ENCODE data around the gene TUT1.

TUT1 gene

DNA sequence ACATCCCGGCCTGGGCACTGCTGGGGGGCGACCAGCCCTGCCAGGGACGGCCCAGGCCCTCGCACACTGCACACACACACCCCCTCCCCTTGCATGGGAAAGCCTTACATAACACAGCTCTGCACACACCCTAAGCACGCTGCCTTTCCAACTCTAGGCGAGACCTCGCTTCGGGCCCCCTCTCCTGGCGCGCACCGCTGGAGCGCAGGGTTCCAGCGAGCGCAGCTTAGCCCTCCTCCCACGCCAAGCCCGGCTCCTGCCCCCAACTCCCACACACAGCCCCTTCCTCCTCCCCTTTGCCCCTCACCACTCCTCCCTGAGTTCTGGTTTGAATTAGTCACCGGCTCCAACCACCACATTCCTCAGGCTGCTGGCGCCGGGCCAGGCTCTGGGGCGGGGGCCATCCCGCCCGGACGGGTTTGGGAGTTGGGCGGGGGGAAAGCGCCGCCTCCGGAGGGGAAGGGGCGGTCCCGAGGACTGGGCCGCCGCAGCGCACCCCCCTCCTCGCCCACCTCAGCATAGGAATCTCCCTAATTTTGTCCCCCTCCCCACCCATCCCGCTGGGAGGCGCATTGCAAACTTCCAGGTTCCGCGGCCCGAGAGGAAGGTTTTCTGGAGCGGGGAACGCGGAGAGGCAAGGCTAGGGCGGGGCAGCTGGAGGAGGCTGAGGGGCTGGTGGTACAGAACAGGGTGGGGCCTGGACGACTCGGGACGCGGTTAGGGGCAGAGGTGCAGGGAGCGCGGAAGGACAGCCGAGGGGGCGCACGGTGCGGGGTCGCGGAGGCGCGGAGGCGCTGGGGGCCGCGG is 45.7 kb downstream of the TUT1 start:
- ATAC-seq (peak; percentile 52), DNase-seq (peak in 1 of 2 donors; percentile 57)
- H3K4me3 Mint-ChIP-seq: peak overlapping the region; percentile 95 to 96
- H3K9me3 Mint-ChIP-seq: no peaks in the 10 kb centered on the region
- H3K27ac Mint-ChIP-seq: peak overlapping the region; percentile 91 to 96
- H3K4me1 Mint-ChIP-seq: peaks cover 85% of the 10 kb centered on the region
- H3K27me3 Mint-ChIP-seq: peaks cover 20% of the 10 kb centered on the region

DNA sequence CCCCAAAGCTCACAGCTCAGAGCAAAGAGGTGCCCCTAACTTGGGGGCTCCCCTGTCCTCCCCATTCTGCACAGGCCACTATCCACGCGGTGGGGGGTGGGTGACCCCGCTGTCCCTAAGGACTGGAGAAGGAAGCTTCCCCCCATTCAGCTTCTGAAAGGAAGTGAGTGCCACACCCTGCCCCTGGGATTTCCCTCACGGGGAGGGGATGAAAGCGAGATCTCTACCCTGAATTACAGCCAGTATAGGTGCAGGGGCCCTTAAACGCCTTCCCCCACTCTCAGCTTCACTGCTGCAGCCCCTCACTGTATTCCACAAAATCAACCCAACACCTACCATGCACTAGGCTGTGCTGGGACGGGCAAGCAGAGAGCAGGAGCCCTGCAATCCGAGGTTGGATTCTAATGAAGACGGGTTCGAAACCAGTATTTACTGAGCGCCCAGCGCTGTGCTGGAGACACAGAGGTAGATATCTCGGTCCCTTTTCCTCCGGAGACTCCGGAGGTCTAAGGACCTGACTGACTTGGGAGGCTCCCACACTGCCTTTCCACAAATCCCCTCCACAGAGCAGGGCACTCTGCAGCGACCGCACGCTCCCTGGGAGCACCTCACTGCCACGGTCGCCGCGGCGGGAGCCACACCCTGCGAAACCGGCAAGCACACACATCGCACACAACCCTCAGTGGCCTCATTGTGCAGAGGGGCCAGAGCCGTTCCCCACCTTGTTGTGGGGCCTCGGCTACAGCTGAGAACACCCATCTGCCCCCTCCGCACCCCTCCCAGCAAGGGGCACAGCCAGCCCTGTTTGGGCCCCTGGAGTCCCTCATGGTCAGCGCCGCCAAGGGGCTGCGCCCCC is 46.5 kb downstream of the TUT1 start:
- peak overlapping the region; percentile 44 to 61 for H3K27ac Mint-ChIP-seq
- peaks cover 80% of the 10 kb centered on the region for H3K4me1 Mint-ChIP-seq
- ATAC-seq (peak; percentile 11), DNase-seq (no peak)
- peak overlapping the region; percentile 95 to 96 for H3K4me3 Mint-ChIP-seq
- H3K9me3 Mint-ChIP-seq: no peaks in the 10 kb centered on the region
- peaks cover 20% of the 10 kb centered on the region for H3K27me3 Mint-ChIP-seq

DNA sequence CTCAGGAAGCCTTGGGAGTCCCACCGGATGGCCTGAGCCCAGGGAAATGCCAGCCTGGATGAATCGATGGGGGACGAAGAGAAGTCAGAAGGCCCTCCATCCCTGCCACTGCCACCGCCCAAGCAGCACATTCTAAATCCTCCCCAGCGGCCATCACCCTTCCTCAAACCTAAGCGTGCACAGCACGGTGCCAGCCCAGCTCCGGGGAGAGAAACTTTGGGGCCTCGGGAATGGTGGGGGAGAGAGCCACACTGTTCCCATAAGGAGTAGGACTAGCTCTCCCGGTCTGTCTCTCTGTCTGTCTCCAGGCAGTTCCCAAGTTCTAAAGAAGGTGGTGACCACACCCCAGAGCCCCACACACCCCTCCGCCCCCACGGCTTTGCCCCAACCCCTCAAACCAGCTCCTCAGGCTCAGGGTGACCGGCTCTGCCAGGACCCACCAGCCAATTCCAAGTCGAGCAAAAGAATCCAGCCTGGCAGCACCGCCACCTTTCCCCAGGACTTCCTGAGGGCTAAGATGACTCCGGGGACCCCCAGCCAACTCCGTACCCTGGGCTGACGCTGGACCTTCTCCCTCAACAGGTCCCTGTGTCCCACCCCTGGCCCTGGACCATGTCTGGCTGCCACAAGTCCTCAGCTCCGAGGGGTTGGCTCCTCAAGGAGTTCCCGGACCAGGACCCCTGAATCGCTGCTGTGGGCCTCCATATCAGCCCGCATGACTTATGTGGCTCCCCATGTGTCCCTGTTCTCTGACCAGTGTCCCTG is 47.5 kb downstream of the TUT1 start:
- H3K4me3 Mint-ChIP-seq: peak overlapping the region; percentile 95 to 96
- H3K4me1 Mint-ChIP-seq: peaks cover 80% of the 10 kb centered on the region
- H3K27ac Mint-ChIP-seq: no peak overlapping the region
- no peaks in the 10 kb centered on the region for H3K9me3 Mint-ChIP-seq
- DNase-seq (no peak), ATAC-seq (no peak)
- peaks cover 19% of the 10 kb centered on the region for H3K27me3 Mint-ChIP-seq

DNA sequence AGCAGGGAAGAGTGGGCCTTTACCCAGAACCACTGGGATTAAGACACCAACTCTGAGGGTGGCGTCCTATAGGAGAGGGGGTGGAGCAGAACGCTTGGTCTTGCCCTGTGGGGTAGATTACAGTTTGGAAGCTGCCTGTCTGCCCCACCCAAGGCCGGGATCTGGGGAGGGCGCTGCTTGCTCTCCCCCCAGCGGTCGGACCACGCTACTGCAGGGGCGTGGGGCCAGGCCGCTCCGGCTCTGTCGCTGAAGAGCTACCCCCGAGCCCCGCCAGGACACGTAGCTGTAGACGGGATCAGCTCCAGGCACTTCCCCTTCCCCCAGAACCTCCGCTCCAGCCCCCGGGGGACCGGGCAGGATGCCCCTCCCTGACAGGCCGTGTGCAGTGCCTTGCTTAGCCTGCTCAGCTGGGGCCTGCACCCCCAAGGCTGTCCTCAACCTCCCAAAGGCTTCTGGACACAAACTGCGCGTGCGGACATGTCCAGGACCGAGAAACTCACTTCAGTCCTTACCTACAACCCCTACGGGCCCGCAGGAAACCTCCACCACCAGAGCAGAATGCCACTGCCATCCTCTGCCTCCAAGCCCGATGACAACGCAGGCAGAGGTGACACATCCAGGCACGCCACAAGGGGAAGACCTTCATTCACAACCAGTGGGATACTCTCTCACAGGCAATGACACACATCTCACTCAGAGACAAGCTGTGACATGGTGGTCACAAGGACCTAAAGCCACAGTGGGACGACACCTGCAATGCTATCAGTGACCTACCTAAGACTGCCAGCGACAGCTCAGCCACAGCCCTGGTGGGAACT is 48.4 kb downstream of the TUT1 start:
- peaks cover 10% of the 10 kb centered on the region for H3K27me3 Mint-ChIP-seq
- peak overlapping the region in 1 of 2 donors; percentile 73 for H3K27ac Mint-ChIP-seq
- ATAC-seq (peak; percentile 78), DNase-seq (peak; percentile 78 to 80)
- no peaks in the 10 kb centered on the region for H3K9me3 Mint-ChIP-seq
- peak overlapping the region; percentile 73 to 83 for H3K4me3 Mint-ChIP-seq
- peaks cover 83% of the 10 kb centered on the region for H3K4me1 Mint-ChIP-seq

DNA sequence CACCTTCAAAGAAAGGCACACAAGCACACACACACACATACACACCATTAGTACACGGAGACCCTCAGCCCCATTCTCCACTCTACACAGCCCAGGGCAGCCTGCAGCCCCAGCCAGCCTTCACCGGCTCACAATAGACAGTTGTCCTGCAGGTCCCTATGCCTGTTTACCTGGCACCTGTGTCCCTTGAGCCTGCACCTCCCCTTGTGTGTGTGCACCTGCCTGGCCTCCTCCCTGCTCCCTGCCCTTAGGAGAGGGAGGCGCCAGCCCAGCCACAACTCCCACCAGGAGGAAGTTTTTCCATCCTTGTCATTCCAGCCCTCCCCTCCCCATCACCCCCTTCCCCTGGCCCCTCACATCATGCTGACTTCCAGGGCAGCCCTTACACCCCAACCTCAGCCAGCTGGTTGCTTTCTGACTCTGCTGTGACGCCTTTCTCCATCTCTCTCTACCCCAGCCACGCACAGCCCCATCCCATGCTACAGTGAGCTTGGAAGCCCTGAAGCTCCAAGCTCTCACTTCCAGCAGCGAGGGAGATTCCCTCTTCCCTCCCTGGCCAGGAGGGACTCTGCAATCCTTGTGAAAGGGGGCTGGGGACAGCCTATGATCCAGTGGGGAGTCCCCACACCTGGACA is 49.1 kb downstream of the TUT1 start:
- Mint-ChIP-seq H3K4me3 (peak overlapping the region; percentile 73 to 83), H3K27me3 (peaks cover 3% of the 10 kb centered on the region), H3K27ac (peak overlapping the region in 1 of 2 donors; percentile 77), H3K4me1 (peaks cover 76% of the 10 kb centered on the region), H3K9me3 (no peaks in the 10 kb centered on the region)
- DNase-seq (no peak), ATAC-seq (no peak)

DNA sequence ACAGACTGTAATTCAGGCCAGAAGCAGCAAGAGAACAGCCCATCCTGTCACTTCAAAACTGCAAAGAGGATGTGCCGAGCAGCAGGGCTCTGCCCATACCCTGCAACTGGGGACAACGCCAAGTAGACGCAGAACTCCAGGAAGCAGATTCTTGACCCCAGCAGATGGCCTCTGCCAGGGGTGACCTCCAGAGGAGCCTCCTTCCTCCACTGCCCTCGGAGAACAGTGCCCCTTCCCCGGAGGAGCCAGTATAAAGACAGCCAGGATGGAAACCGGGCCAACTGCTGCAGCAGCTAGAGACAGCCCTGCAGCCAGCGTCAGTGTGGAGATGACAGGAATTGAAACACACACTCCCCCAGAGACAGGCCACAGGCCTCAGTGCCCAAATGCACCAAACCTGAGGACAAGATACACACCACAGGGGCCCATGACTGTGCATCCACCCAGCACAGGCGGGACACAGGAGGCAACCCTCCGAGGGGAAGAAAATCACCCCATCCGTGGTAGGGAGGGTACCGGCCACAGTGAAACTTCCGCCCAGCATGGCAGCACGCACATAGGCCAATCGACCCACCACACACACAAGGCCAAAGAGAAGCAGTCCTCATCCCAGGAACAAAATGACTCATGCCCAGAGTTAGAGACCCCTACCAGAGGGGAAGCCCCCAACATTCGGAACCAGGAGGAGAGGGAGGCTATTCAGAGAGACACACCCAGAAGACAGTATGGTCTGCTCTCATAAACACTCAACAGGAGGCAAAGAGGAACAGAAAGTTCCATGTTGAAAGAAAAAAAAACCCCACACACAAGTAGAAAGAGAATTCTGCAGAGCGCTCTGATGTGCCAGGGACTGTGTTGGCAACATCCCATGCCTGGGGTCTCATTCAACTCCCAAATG is 50.3 kb downstream of the TUT1 start:
- H3K27ac Mint-ChIP-seq: no peak overlapping the region
- H3K27me3 Mint-ChIP-seq: no peaks in the 10 kb centered on the region
- H3K4me3 Mint-ChIP-seq: peak overlapping the region; percentile 36 to 63
- ATAC-seq (no peak), DNase-seq (no peak)
- peaks cover 73% of the 10 kb centered on the region for H3K4me1 Mint-ChIP-seq
- no peaks in the 10 kb centered on the region for H3K9me3 Mint-ChIP-seq

DNA sequence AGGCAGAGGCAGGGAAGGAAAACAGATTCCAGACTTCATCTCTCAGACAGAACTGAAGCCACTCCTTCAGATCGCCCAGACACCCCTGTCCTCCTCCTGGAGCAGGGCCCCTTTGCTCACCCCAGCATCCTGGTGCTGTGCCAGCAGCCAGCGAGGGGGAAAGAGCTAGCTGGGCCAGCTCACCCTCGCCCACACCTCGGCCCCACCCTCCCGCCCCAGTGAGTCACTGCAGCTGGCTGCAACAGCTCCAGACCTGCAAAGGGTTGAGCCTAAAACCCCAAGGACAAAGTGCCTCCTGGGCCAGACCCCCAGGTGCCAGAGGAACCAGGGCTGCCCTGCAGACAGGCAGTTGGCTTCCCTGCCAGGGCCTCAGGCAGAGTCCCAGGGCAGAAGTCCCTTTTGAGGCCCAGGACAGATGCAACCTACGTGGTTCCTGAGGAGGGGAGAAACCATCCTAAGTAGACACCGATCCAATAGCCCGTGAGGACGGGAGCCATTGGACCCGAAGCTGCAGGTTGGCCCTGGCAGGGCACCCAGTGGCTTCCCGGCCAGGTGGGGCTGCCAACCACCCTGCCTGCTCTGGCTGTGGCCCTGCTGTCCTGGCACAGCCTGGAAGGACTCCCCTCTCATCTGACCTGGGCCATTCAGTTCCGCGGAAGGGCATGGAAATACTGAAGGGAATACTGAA is 51.9 kb downstream of the TUT1 start:
- no peak overlapping the region for H3K27ac Mint-ChIP-seq
- DNase-seq (no peak), ATAC-seq (peak; percentile 39)
- H3K27me3 Mint-ChIP-seq: no peaks in the 10 kb centered on the region
- no peaks in the 10 kb centered on the region for H3K9me3 Mint-ChIP-seq
- H3K4me3 Mint-ChIP-seq: peak overlapping the region in 1 of 2 donors; percentile 55
- H3K4me1 Mint-ChIP-seq: peaks cover 60% of the 10 kb centered on the region

DNA sequence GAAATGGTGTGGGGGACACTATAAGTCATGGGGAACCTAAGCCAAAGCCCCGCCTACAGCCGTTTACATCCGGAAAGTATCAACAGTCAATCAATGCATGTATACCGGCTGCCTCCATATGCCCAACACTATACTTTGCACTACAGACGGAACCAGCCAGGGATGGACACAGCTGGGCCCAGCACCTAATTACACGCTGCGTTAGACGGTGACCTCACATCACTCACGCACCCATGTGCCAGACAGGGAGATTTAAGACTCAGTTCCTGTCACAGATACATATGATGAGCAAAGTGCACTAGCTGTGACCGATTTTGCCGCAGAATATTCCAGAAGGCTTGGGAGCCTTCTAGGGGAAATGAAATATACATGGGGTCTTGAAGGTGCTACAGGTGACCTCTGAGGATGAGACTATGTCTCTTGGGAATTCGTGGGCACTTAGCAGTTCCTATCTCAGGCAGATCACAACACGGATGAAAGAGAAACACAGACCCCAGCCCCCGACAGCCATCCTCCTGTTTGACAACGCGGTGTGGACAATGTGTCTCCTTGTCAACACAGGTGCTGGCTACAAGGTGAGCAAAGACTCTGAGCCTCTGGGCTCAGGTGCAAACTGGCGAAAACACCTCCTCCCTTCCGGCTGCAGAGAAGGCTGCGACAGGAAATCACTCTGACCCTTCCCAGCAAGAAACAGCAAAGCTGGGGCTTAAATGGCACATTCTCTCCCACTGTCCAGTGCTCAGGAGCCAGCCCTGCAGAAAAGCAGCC is 52.7 kb downstream of the TUT1 start:
- H3K4me1 Mint-ChIP-seq: peaks cover 52% of the 10 kb centered on the region
- peak overlapping the region in 1 of 2 donors; percentile 55 for H3K4me3 Mint-ChIP-seq

DNA sequence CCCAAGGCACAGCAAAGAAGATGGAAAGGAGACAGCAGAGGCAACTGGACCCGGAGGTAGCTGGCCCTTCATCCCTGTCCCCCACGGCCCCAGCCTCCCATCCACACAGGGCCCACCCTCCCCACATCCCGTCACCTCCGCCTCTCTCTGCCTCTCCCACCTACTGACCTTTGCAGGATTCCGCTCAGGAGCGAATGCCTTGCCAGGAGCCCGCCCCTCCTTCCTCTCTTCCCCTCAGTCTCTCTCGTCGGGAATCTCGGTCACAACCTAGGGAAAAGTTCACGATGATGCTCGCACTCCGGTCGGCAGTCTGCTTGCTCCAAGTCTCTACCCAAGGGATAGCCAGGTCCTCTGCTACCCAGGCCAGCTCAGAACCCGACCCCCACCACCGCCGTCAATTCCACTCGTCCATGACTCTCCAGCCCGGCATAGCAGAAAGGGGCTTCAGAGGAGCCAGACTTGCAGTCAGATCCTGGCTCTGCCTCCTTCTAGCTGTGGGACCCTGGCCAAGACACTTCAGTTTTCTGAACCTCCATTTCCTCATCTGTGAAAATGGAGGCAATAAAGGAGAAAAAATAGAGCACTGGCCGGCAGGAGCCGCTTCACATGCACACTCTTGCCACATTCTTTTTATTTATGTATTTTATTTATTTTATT is 54.9 kb downstream of the TUT1 start:
- H3K27ac Mint-ChIP-seq: no peak overlapping the region
- H3K27me3 Mint-ChIP-seq: no peaks in the 10 kb centered on the region
- DNase-seq: no peak
- peaks cover 30% of the 10 kb centered on the region for H3K4me1 Mint-ChIP-seq
- no peak for ATAC-seq
- no peaks in the 10 kb centered on the region for H3K9me3 Mint-ChIP-seq
- H3K4me3 Mint-ChIP-seq: no peak overlapping the region

More for the DNA sequence above, 52.7 kb downstream of the TUT1 start:
- Mint-ChIP-seq H3K27me3 (no peaks in the 10 kb centered on the region), H3K9me3 (no peaks in the 10 kb centered on the region), H3K27ac (peak overlapping the region in 1 of 2 donors; percentile 9)
- DNase-seq (no peak), ATAC-seq (no peak)

DNA sequence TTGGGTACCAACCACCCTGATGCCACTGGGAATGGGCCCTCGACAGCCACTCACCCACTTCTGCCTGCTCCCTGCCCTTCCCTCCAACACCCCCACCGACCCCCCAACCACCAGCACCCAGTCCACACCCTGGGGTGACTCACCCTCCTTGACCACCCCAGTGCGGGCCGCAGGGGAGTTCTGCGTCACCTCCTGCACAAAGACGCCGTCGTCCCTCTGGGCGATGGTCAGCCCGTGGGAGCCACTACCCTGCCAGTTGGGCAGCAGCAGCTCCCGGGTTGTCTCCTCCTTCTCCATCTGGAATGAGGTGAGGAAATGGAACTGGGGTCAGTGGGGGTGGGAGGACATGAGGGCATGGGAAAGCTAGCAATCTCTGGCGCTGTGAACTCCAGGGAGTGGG is 55.5 kb downstream of the TUT1 start:
- H3K27ac Mint-ChIP-seq: peak overlapping the region in 1 of 2 donors; percentile 42
- no peak for DNase-seq
- ATAC-seq: no peak
- H3K4me3 Mint-ChIP-seq: no peak overlapping the region
- no peaks in the 10 kb centered on the region for H3K9me3 Mint-ChIP-seq
- peaks cover 24% of the 10 kb centered on the region for H3K4me1 Mint-ChIP-seq
- no peaks in the 10 kb centered on the region for H3K27me3 Mint-ChIP-seq

DNA sequence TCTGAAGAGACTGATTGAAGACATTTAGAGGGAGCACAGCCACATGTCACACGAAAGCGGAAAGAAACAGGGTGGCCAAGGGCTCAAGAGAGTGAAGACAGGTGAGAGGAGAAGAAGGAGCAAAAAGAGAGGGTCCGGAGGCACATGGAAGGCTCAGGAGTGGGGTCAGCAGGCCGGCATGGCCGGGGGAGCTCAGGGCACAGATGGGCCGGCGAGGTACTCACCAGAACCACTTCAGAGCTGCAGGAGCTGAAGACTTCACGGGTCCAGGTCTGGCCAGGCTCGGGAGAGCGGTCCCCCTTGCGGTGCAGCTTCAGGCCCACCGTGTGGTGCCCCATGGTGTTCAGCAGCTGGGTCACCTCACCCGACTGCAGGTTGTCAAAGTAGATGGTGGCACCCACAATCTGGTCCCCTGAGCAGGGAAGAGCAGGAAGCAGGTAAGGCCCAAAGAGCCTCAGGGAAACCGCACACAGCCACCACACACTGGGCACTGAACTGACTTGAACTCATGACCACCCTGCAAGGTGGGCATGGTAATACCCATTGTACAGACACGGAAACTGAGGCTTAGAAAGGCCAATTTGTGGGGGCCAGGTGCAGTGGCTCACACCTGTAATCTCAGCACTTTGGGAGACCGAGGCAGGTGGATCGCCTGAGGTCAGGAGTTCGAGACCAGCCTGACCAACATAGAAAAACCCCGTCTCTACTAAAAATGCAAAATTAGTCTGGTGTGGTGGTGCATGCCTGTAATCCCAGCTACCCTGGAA is 56.4 kb downstream of the TUT1 start:
- H3K9me3 Mint-ChIP-seq: no peaks in the 10 kb centered on the region
- ATAC-seq (no peak), DNase-seq (no peak)
- no peak overlapping the region for H3K27ac Mint-ChIP-seq
- H3K27me3 Mint-ChIP-seq: no peaks in the 10 kb centered on the region
- H3K4me1 Mint-ChIP-seq: peaks cover 21% of the 10 kb centered on the region
- no peak overlapping the region for H3K4me3 Mint-ChIP-seq

All from stimulated activated naive CD8-positive, alpha-beta T cell treated with anti-CD3 and anti-CD28 coated beads, Interleukin-15, amount 100 ng/mL, for 72 hours (primary cell).